OCI-LY7 (cell line): ENCODE measurements around the gene ANKFY1. TPM values are rescaled to one million over a fixed set of nuclear protein-coding genes. Genes with fewer than 3 reads are reported as not detected.
A peak's percentile ranks its signal among the peaks of the same experiment; 100 is the strongest.

Source experiments
- BruUV-seq: library from RNA; stranded (reverse); fragments of 400-500 nt; replicated peaks from 2 replicates; lab custom pipeline; 2021; lab: Mats Ljungman, UMichigan
- CTCF ChIA-PET: fragments of 300-600 bp; sonication (Branson Sonifier 250); formaldehyde crosslinking; loops from one replicate; lab custom pipeline; 2022; ENCODE audit warnings: antibody characterized with exemption; ENCODE audit not compliant: unreplicated experiment; lab: Charles Lee
- POLR2A ChIA-PET: fragments of 300-600 bp; sonication (Branson Sonifier 250); formaldehyde crosslinking; loops from one replicate; lab custom pipeline; 2022; ENCODE audit warnings: antibody characterized with exemption; lab: Charles Lee
- DNase-seq: peaks from one replicate; pipeline ENCODE4 v3.0.0-alpha.2; 2015; ENCODE audit warnings: low spot score
- H2AFZ ChIP-seq: fragments of 200-600 bp; sonication (generic), shearing (Covaris generic); 2 replicates; pipeline ENCODE4 v1.6.1; 2014; ENCODE audit warnings: mild to moderate bottlenecking, antibody characterized with exemption, low read length, moderate library complexity
- H3K27ac ChIP-seq: fragments of 200-600 bp; sonication (generic); 2 replicates; pipeline ENCODE4 v1.5.1; 2014; ENCODE audit warnings: mixed run types, low read depth, mild to moderate bottlenecking, moderate library complexity, low read length, inconsistent platforms; ENCODE audit not compliant: poor library complexity, severe bottlenecking
- H3K36me3 ChIP-seq: fragments of 200-600 bp; sonication (generic); 2 replicates; pipeline ENCODE4 v1.6.1; 2014; ENCODE audit warnings: mild to moderate bottlenecking, antibody characterized with exemption, low read length, moderate library complexity, mixed read lengths; ENCODE audit not compliant: insufficient read depth
- H3K4me1 ChIP-seq: fragments of 200-600 bp; sonication (generic); 2 replicates; pipeline ENCODE4 v1.5.1; 2014; ENCODE audit warnings: mild to moderate bottlenecking, low read length; ENCODE audit not compliant: insufficient read depth, poor library complexity, severe bottlenecking
- H3K4me2 ChIP-seq: fragments of 200-600 bp; sonication (generic); 2 replicates; pipeline ENCODE4 v1.6.1; 2014; ENCODE audit warnings: mild to moderate bottlenecking, low read length
- H3K4me3 ChIP-seq: fragments of 200-600 bp; sonication (generic); 2 replicates; pipeline ENCODE4 v1.5.1; 2014; ENCODE audit warnings: mild to moderate bottlenecking, low read depth, low read length; ENCODE audit not compliant: poor library complexity, severe bottlenecking
- H3K79me2 ChIP-seq: fragments of 200-600 bp; sonication (generic); 2 replicates; pipeline ENCODE4 v1.6.1; 2016; ENCODE audit warnings: low read depth, mild to moderate bottlenecking, low read length, moderate library complexity, mixed read lengths; ENCODE audit not compliant: insufficient read depth
- H3K9me2 ChIP-seq: fragments of 200-600 bp; sonication (generic); 2 replicates; pipeline ENCODE4 v1.6.1; 2016; ENCODE audit warnings: mild to moderate bottlenecking, low read length, mixed read lengths; ENCODE audit not compliant: insufficient read depth
- H3K9me3 ChIP-seq: fragments of 200-600 bp; sonication (generic); 2 replicates; pipeline ENCODE4 v1.6.1; 2014; ENCODE audit warnings: mild to moderate bottlenecking, mixed run types, low read length, mixed read lengths
- H4K20me1 ChIP-seq: fragments of 200-600 bp; sonication (generic); 2 replicates; pipeline ENCODE4 v1.6.1; 2014; ENCODE audit warnings: mild to moderate bottlenecking, antibody characterized with exemption, low read length, moderate library complexity, mixed read lengths; ENCODE audit not compliant: insufficient read depth
- EZH2phosphoT487 ChIP-seq: fragments of 200-600 bp; sonication (generic); IDR thresholded peaks from 2 replicates; pipeline ENCODE4 v1.6.1; 2018; ENCODE audit warnings: low read depth, borderline replicate concordance, mild to moderate bottlenecking, mixed run types, antibody characterized with exemption, low read length, moderate library complexity, mixed read lengths
- intact Hi-C: fragments of 100-400 bp; cut with micrococcal nuclease; formaldehyde crosslinking; loops from one replicate; pipeline ENCODE4 v1.10.0; 2022; ENCODE audit not compliant: unreplicated experiment
- small RNA-seq: library from RNA; depleted of rRNA; stranded (forward); fragments of <200 nt; gene quantifications from one replicate; pipeline ENCODE3, GENCODE V24; 2014
- total RNA-seq, 2 experiments: library from RNA; depleted of rRNA in 1 of 2; stranded (reverse); fragments of >200 nt in 1 of 2; shearing (Covaris generic) in 1 of 2; gene quantifications; 2 replicates each; pipeline ENCODE4 v1.2.3, GENCODE V29; 2014 to 2022
- TF ChIP-seq, protein P1 (sequence below): fragments of 200-600 bp; sonication (generic); conservative IDR thresholded peaks from 2 replicates; pipeline ENCODE4 v1.5.1; 2014; ENCODE audit warnings: mild to moderate bottlenecking, antibody characterized with exemption, low read length, moderate library complexity, mixed read lengths

The ANKFY1 gene
- total RNA-seq, 2 experiments from 2014 or later = 25.9 to 56.7 TPM

DNA sequence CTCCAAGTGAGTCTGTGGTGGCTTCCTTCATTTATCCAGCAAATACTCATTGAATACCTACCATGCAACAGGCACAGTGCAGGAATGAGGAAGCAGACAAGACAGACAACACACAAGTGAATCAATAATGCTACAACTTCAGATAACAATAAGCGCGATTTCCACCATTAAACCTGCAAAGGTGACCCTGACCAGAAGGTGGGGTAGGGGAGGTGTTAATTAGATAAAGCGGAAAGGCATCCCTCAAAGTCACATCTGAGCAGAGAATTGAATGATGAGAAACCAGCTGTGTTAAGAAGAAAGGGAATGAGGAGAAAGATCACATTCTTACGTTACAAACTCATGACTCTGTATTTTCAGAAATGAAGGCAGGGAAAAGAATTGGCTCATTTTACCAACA lies 147.3 kb downstream of the ANKFY1 start:
- POLR2A ChIA-PET = interaction anchor here (1.2 kb wide), 1 partner anchor 18 kb away, joined by 3 read pairs; no protein-coding TSS in a partner anchor
- intact Hi-C loops = no loop called here
- no peaks in the 10 kb centered on the region for H4K20me1 ChIP-seq

More for the DNA sequence above, 147.3 kb downstream of the ANKFY1 start:
- no peaks in the 10 kb centered on the region for H3K9me3 ChIP-seq
- BruUV-seq = no TSS peak
- peaks cover 76% of the 10 kb centered on the region for H3K36me3 ChIP-seq
- no peak overlapping the region for H2AFZ ChIP-seq
- H3K4me1 ChIP-seq = no peaks in the 10 kb centered on the region
- no peaks in the 10 kb centered on the region for H3K9me2 ChIP-seq
- no peaks in the 10 kb centered on the region for H3K79me2 ChIP-seq
- H3K27ac ChIP-seq = no peak overlapping the region
- H3K4me3 ChIP-seq = no peak overlapping the region
- no peak for DNase-seq
- no peak for TF ChIP-seq EZH2phosphoT487
- TF ChIP-seq, protein P1, sequence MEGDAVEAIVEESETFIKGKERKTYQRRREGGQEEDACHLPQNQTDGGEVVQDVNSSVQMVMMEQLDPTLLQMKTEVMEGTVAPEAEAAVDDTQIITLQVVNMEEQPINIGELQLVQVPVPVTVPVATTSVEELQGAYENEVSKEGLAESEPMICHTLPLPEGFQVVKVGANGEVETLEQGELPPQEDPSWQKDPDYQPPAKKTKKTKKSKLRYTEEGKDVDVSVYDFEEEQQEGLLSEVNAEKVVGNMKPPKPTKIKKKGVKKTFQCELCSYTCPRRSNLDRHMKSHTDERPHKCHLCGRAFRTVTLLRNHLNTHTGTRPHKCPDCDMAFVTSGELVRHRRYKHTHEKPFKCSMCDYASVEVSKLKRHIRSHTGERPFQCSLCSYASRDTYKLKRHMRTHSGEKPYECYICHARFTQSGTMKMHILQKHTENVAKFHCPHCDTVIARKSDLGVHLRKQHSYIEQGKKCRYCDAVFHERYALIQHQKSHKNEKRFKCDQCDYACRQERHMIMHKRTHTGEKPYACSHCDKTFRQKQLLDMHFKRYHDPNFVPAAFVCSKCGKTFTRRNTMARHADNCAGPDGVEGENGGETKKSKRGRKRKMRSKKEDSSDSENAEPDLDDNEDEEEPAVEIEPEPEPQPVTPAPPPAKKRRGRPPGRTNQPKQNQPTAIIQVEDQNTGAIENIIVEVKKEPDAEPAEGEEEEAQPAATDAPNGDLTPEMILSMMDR = peak; percentile 47
- CTCF ChIA-PET = no interaction called here
- no peak overlapping the region for H3K4me2 ChIP-seq

Small RNAs within 50 kb of the gene (small RNA-seq; reads per million reads assigned to genes)
- not detected for gene RF00019

Other genes starting within 250 kb of the ANKFY1 start
- 25.3 and 35.4 TPM in 2 replicates for gene ZZEF1, start 120.9 kb downstream of the ANKFY1 start, total RNA-seq (2014; rRNA removed; shearing (Covaris generic))
- gene ZZEF1, start 120.9 kb downstream of the ANKFY1 start, total RNA-seq (2022) = 51.5 and 54.9 TPM in 2 replicates
- gene CYB5D2, start 120.8 kb downstream of the ANKFY1 start, total RNA-seq (2014; rRNA removed; shearing (Covaris generic)) = 6.9 and 18.5 TPM in 2 replicates
- gene CYB5D2, start 120.8 kb downstream of the ANKFY1 start, total RNA-seq (2022) = 16.7 and 17.2 TPM in 2 replicates
- 115 and 124 TPM in 2 replicates for gene UBE2G1, start 102.7 kb upstream of the ANKFY1 start, total RNA-seq (2014; rRNA removed; shearing (Covaris generic))
- 216 and 222 TPM in 2 replicates for gene UBE2G1, start 102.7 kb upstream of the ANKFY1 start, total RNA-seq (2022)
- gene SPNS3, start 170.0 kb upstream of the ANKFY1 start, total RNA-seq (2014; rRNA removed; shearing (Covaris generic)) = 43.8 and 51.2 TPM in 2 replicates
- gene SPNS3, start 170.0 kb upstream of the ANKFY1 start, total RNA-seq (2022) = 52.3 and 54.6 TPM in 2 replicates
- gene SPNS2, start 234.9 kb upstream of the ANKFY1 start, total RNA-seq (2014; rRNA removed; shearing (Covaris generic)) = 1.1 and 5.4 TPM in 2 replicates
- 1.6 TPM in 2 replicates for gene SPNS2, start 234.9 kb upstream of the ANKFY1 start, total RNA-seq (2022)